Endothelial cell of umbilical vein (primary cell): ENCODE data around the gene MARVELD1. TPM values are rescaled to one million over a fixed set of nuclear protein-coding genes. Genes with fewer than 3 reads are reported as not detected.
"Not testable (repeated sequence)": the region's sequence is repeated elsewhere in the genome, so short reads cannot be mapped to it uniquely, and the experiment has no call there.

Experiments
- BruUV-seq: library from RNA; stranded (reverse); fragments of 400-500 nt; replicated peaks from 2 replicates; lab custom pipeline; 2021; lab: Mats Ljungman, UMichigan
- CTCF ChIA-PET: fragments of 300-600, 350-600 bp; sonication (Branson Sonifier 250); formaldehyde crosslinking; loops from one replicate; lab custom pipeline; 2021; ENCODE audit warnings: antibody characterized with exemption, inconsistent platforms; lab: Charles Lee
- POLR2A ChIA-PET: fragments of 300-600, 350-600 bp; sonication (Branson Sonifier 250); formaldehyde crosslinking; loops from one replicate; lab custom pipeline; 2021; ENCODE audit warnings: antibody characterized with exemption, inconsistent platforms; lab: Charles Lee
- DNase-seq: peaks from one replicate; pipeline ENCODE4 v3.0.0-alpha.2; 2011; ENCODE audit warnings: low read depth, low spot score
- FAIRE-seq: peaks from 2 replicates; lab custom pipeline; 2011; peaks lifted over from hg19 to GRCh38; lab: Jason Lieb, UNC
- H2AFZ ChIP-seq: 2 replicates; pipeline ENCODE4 v1.6.0; 2012; ENCODE audit warnings: low read depth, low read length, control low read depth, inconsistent platforms
- H3K27ac ChIP-seq: 2 replicates; pipeline ENCODE4 v1.5.1; 2011; ENCODE audit warnings: low read depth, mild to moderate bottlenecking, control low read depth, low read length, moderate library complexity; ENCODE audit not compliant: insufficient read depth
- H3K27me3 ChIP-seq, 2 experiments: 2 replicates each; pipeline versions ENCODE4 v1.6.0 to v1.6.1; 2011; ENCODE audit warnings: low read length in 2 of 2, mixed read lengths in 1 of 2; ENCODE audit not compliant: control insufficient read depth in 2 of 2, insufficient read depth in 2 of 2
- H3K36me3 ChIP-seq, 2 experiments: 2 replicates in 1 of 2; 3 replicates in 1 of 2; pipeline ENCODE4 v1.5.1; 2011; ENCODE audit warnings: low read length in 2 of 2, mild to moderate bottlenecking in 1 of 2, moderate library complexity in 1 of 2; ENCODE audit not compliant: control insufficient read depth in 2 of 2, insufficient read depth in 2 of 2; ENCODE audit errors: extremely low read depth in 1 of 2
- H3K4me1 ChIP-seq: 3 replicates; pipeline ENCODE4 v1.5.1; 2011; ENCODE audit warnings: mild to moderate bottlenecking, low read length; ENCODE audit not compliant: control insufficient read depth, insufficient read depth; ENCODE audit errors: extremely low read depth
- H3K4me2 ChIP-seq: 2 replicates; pipeline ENCODE4 v1.6.1; 2011; ENCODE audit warnings: low read length, control low read depth, mixed read lengths; ENCODE audit not compliant: insufficient read depth
- H3K4me3 ChIP-seq, 3 experiments: fragments of 200-600 bp in 1 of 3; sonication (generic), shearing (Covaris generic) in 1 of 3; replicated peaks in 1 of 3; 2 replicates each; pipeline ENCODE4 v1.5.1; 2011 to 2016; ENCODE audit warnings: control low read depth in 3 of 3, low read length in 3 of 3, mild to moderate bottlenecking in 2 of 3, inconsistent platforms in 1 of 3, low read depth in 1 of 3, moderate library complexity in 1 of 3; ENCODE audit not compliant: insufficient read depth in 1 of 3
- H3K79me2 ChIP-seq: 2 replicates; pipeline ENCODE4 v1.6.0; 2012; ENCODE audit warnings: low read length, inconsistent platforms; ENCODE audit not compliant: control insufficient read depth, insufficient read depth
- H3K9ac ChIP-seq: replicated peaks from 2 replicates; pipeline ENCODE3; 2011; ENCODE audit warnings: low read length, control low read depth; ENCODE audit not compliant: insufficient read depth; ENCODE audit errors: extremely low read depth
- H3K9me1 ChIP-seq: replicated peaks from 3 replicates; pipeline ENCODE4 v1.6.0; 2011; ENCODE audit warnings: mild to moderate bottlenecking, low read length; ENCODE audit not compliant: control insufficient read depth, insufficient read depth; ENCODE audit errors: extremely low read depth
- H3K9me3 ChIP-seq: replicated peaks from 2 replicates; pipeline ENCODE4 v1.5.1; 2012; ENCODE audit warnings: low read length, inconsistent platforms; ENCODE audit not compliant: control insufficient read depth, insufficient read depth
- H4K20me1 ChIP-seq: replicated peaks from 2 replicates; pipeline ENCODE3; 2011; ENCODE audit warnings: mild to moderate bottlenecking, low read length; ENCODE audit not compliant: control insufficient read depth, insufficient read depth; ENCODE audit errors: extremely low read depth
- EZH2 ChIP-seq: IDR thresholded peaks from 2 replicates; pipeline ENCODE4 v1.6.1; 2012; ENCODE audit warnings: borderline replicate concordance, low read depth, mild to moderate bottlenecking, moderate library complexity, low read length, inconsistent platforms; ENCODE audit not compliant: severe bottlenecking
- GATA2 ChIP-seq: IDR thresholded peaks from 2 replicates; pipeline ENCODE4 v1.7.0; 2011; ENCODE audit warnings: low read depth, mild to moderate bottlenecking, moderate library complexity, mixed read lengths, low read length; ENCODE audit not compliant: insufficient read length, insufficient read depth
- JUN ChIP-seq: IDR thresholded peaks from 2 replicates; pipeline ENCODE4 v1.6.1; 2011; ENCODE audit warnings: borderline replicate concordance, low read depth; ENCODE audit not compliant: insufficient read length, insufficient read depth
- MYC ChIP-seq: IDR thresholded peaks from one replicate; pipeline ENCODE4 v1.6.1; 2011; ENCODE audit warnings: mild to moderate bottlenecking, low read depth, low read length
- POLR2A ChIP-seq: IDR thresholded peaks from 2 replicates; pipeline ENCODE4 v1.6.1; 2012; ENCODE audit warnings: low read depth, mild to moderate bottlenecking, control low read depth, low read length
- POLR2AphosphoS5 ChIP-seq: IDR thresholded peaks from 2 replicates; pipeline ENCODE4 v1.6.1; 2012; ENCODE audit warnings: low read depth, mild to moderate bottlenecking, control low read depth, low read length, moderate library complexity; ENCODE audit not compliant: insufficient read depth
- dilution Hi-C: fragments of 300-500 bp; cut with MboI; formaldehyde crosslinking; loops from one replicate; pipeline ENCODE4 v1.15.0; 2019; ENCODE audit warnings: low sequenced_read_pairs; ENCODE audit not compliant: extremely low pct_ligation_motif_present
- intact Hi-C: fragments of 100-400 bp; cut with micrococcal nuclease; formaldehyde crosslinking; loops from one replicate; pipeline ENCODE4 v1.10.0; 2022
- polyA plus RNA-seq, 4 experiments: library from polyadenylated mRNA; depleted of rRNA in 3 of 4; stranded (reverse) in 3 of 4; unstranded in 1 of 4; fragments of >200 nt; gene quantifications; 2 replicates each; pipeline versions ENCODE4 v1.2.1 to v1.2.3, GENCODE V29; 2011 to 2012; ENCODE audit warnings: missing spikeins in 1 of 4
- total RNA-seq: library from RNA; stranded (reverse); gene quantifications from 2 replicates; pipeline ENCODE4 v1.2.3, GENCODE V29; 2021
- TF ChIP-seq, protein P1 (sequence below): IDR thresholded peaks from 2 replicates; pipeline ENCODE4 v1.6.1; 2011; ENCODE audit not compliant: insufficient read depth, insufficient read length

Gene MARVELD1
- total and polyA plus RNA-seq, 2 donors (not counting 3 experiments of a cell fraction or from before 2014, with no cell fraction given) = 67.3 to 78.3 TPM

DNA sequence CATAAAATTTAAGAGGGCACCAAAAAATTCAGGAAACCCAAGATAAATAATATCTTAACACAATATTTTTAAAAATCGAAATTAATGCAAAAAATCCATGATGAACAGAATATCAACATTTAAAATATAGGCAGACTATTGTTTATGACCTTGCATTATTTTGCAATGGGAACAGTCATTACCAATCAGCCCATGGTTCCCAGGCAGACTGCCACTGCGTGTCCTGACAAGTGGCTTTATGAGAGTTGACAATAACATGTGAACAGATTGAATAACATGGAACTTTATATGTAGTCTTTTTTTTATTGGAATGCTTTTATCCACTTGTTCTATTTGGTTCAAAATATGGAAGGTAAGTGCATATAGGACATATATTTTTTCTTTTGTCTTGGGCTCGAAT lies 23.4 kb upstream of the MARVELD1 start:
- Histone ChIP-seq H2AFZ (no peak overlapping the region), H4K20me1 (no peaks in the 10 kb centered on the region), H3K4me2 (no peak overlapping the region), H3K36me3 (no peaks in the 10 kb centered on the region), H3K9me3 (no peaks in the 10 kb centered on the region), H3K27ac (no peak overlapping the region), H3K79me2 (no peaks in the 10 kb centered on the region), H3K9me1 (no peaks in the 10 kb centered on the region), H3K4me3 (no peak overlapping the region), H3K4me1 (peaks cover 16% of the 10 kb centered on the region), H3K9ac (no peak overlapping the region), H3K27me3 (no peaks in the 10 kb centered on the region)
- dilution Hi-C loops (no loop called here), intact Hi-C loops (no loop called here)
- FAIRE-seq (no peak), DNase-seq (no peak)
- TF ChIP-seq EZH2 (no peak), POLR2AphosphoS5 (no peak), JUN (no peak), MYC (no peak), POLR2A (no peak), GATA2 (no peak)
- TF ChIP-seq, protein P1, sequence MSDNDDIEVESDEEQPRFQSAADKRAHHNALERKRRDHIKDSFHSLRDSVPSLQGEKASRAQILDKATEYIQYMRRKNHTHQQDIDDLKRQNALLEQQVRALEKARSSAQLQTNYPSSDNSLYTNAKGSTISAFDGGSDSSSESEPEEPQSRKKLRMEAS = no peak
- ChIA-PET CTCF (interaction anchor here (0.8 to 5.8 kb wide), 5 partner anchors 13 to 40 kb away, joined by 3 to 49 read pairs (median 3); no protein-coding TSS in a partner anchor), POLR2A (no interaction called here)
- no TSS peak for BruUV-seq

GRCh38 chr10:97698072-97698655 lies 15.4 kb upstream of the MARVELD1 start:
- H3K79me2 ChIP-seq, H3K27ac ChIP-seq, intact Hi-C loops, H4K20me1 ChIP-seq, DNase-seq, H3K4me2 ChIP-seq, H2AFZ ChIP-seq, H3K9ac ChIP-seq, H3K4me3 ChIP-seq, dilution Hi-C loops, H3K27me3 ChIP-seq, H3K4me1 ChIP-seq, H3K9me3 ChIP-seq, H3K9me1 ChIP-seq, H3K36me3 ChIP-seq, FAIRE-seq, BruUV-seq: not testable (repeated sequence)
- ChIA-PET CTCF (interaction anchor here (0.6 to 4.1 kb wide), 6 partner anchors 11 to 37 kb away, joined by 3 to 25 read pairs (median 9); partner anchors contain the start of genes AVPI1 and MARVELD1), POLR2A (interaction anchor here (1.8 kb wide), 1 partner anchor 11 kb away, joined by 4 read pairs; the partner anchor contains the start of gene AVPI1)
